ENCODE measurements around the gene SHROOM1.

SHROOM1 gene

GRCh38 chr5:132848270-132848669 is 17.8 kb upstream of the SHROOM1 start:
- no peak for DNase-seq (ENCODE audit: insufficient read length)
- no peak for FAIRE-seq
- TF ChIP-seq TAF1 (IDR thresholded peaks at IDR 0.05; ENCODE audit: borderline replicate concordance, low read depth, low read length) (no peak), POLR2A (IDR thresholded peaks at IDR 0.05; ENCODE audit: low read depth, low read length) (no peak), POLR2AphosphoS5 (IDR thresholded peaks at IDR 0.05; ENCODE audit: low read depth, low read length) (no peak)

- no peak for TF ChIP-seq POLR2A (IDR thresholded peaks at IDR 0.05; ENCODE audit: low read depth, low read length)
- no peak for TF ChIP-seq TAF1 (IDR thresholded peaks at IDR 0.05; ENCODE audit: borderline replicate concordance, low read depth, low read length)
- TF ChIP-seq POLR2AphosphoS5 (IDR thresholded peaks at IDR 0.05; ENCODE audit: low read depth, low read length), result no peak
- DNase-seq (ENCODE audit: insufficient read length) (no peak), FAIRE-seq (no peak)
These were observed 10.9 kb upstream of the SHROOM1 start for GRCh38 chr5:132841305-132841704.

GRCh38 chr5:132840896-132841295 is 10.4 kb upstream of the SHROOM1 start:
- TF ChIP-seq POLR2AphosphoS5 (IDR thresholded peaks at IDR 0.05; ENCODE audit: low read depth, low read length), result no peak
- FAIRE-seq (no peak), DNase-seq (ENCODE audit: insufficient read length) (no peak)

GRCh38 chr5:132840313-132840712 is 9.9 kb upstream of the SHROOM1 start:
- TF ChIP-seq TAF1 (IDR thresholded peaks at IDR 0.05; ENCODE audit: borderline replicate concordance, low read depth, low read length) (no peak), POLR2AphosphoS5 (IDR thresholded peaks at IDR 0.05; ENCODE audit: low read depth, low read length) (no peak), POLR2A (IDR thresholded peaks at IDR 0.05; ENCODE audit: low read depth, low read length) (no peak)
- DNase-seq (ENCODE audit: insufficient read length) (no peak), FAIRE-seq (no peak)

- FAIRE-seq (no peak), DNase-seq (ENCODE audit: insufficient read length) (no peak)
- TF ChIP-seq POLR2AphosphoS5 (IDR thresholded peaks at IDR 0.05; ENCODE audit: low read depth, low read length) (no peak), POLR2A (IDR thresholded peaks at IDR 0.05; ENCODE audit: low read depth, low read length) (no peak), TAF1 (IDR thresholded peaks at IDR 0.05; ENCODE audit: borderline replicate concordance, low read depth, low read length) (no peak)
These were observed 9.2 kb upstream of the SHROOM1 start for GRCh38 chr5:132839426-132840301.

GRCh38 chr5:132838516-132839282 is 8.3 kb upstream of the SHROOM1 start:
- TF ChIP-seq POLR2AphosphoS5 (IDR thresholded peaks at IDR 0.05; ENCODE audit: low read depth, low read length) (no peak), TAF1 (IDR thresholded peaks at IDR 0.05; ENCODE audit: borderline replicate concordance, low read depth, low read length) (no peak), POLR2A (IDR thresholded peaks at IDR 0.05; ENCODE audit: low read depth, low read length) (no peak)
- DNase-seq (ENCODE audit: insufficient read length), result no peak
- FAIRE-seq, result no peak

- no peak for DNase-seq (ENCODE audit: insufficient read length)
- TF ChIP-seq POLR2AphosphoS5 (IDR thresholded peaks at IDR 0.05; ENCODE audit: low read depth, low read length), result no peak
- TF ChIP-seq POLR2A (IDR thresholded peaks at IDR 0.05; ENCODE audit: low read depth, low read length), result no peak
- no peak for TF ChIP-seq TAF1 (IDR thresholded peaks at IDR 0.05; ENCODE audit: borderline replicate concordance, low read depth, low read length)
- FAIRE-seq, result no peak
These were observed 7.4 kb upstream of the SHROOM1 start for GRCh38 chr5:132837868-132838267.

GRCh38 chr5:132836852-132837251 is 6.4 kb upstream of the SHROOM1 start:
- TF ChIP-seq POLR2A (IDR thresholded peaks at IDR 0.05; ENCODE audit: low read depth, low read length), result no peak
- TF ChIP-seq POLR2AphosphoS5 (IDR thresholded peaks at IDR 0.05; ENCODE audit: low read depth, low read length), result no peak
- no peak for TF ChIP-seq TAF1 (IDR thresholded peaks at IDR 0.05; ENCODE audit: borderline replicate concordance, low read depth, low read length)
- DNase-seq (ENCODE audit: insufficient read length), result no peak
- FAIRE-seq, result no peak

GRCh38 chr5:132834057-132834456 is 3.6 kb upstream of the SHROOM1 start:
- FAIRE-seq (no peak), DNase-seq (ENCODE audit: insufficient read length) (no peak)
- TF ChIP-seq TAF1 (IDR thresholded peaks at IDR 0.05; ENCODE audit: borderline replicate concordance, low read depth, low read length), result no peak
- no peak for TF ChIP-seq POLR2AphosphoS5 (IDR thresholded peaks at IDR 0.05; ENCODE audit: low read depth, low read length)
- no peak for TF ChIP-seq POLR2A (IDR thresholded peaks at IDR 0.05; ENCODE audit: low read depth, low read length)

- FAIRE-seq, result no peak
- no peak for DNase-seq (ENCODE audit: insufficient read length)
- TF ChIP-seq POLR2A (IDR thresholded peaks at IDR 0.05; ENCODE audit: low read depth, low read length), result no peak
- no peak for TF ChIP-seq POLR2AphosphoS5 (IDR thresholded peaks at IDR 0.05; ENCODE audit: low read depth, low read length)
- TF ChIP-seq TAF1 (IDR thresholded peaks at IDR 0.05; ENCODE audit: borderline replicate concordance, low read depth, low read length), result no peak
These were observed 2.2 kb upstream of the SHROOM1 start for GRCh38 chr5:132832612-132833011.

GRCh38 chr5:132831095-132831860 is 831 bp upstream of the SHROOM1 start:
- no peak for DNase-seq (ENCODE audit: insufficient read length)
- no peak for TF ChIP-seq POLR2AphosphoS5 (IDR thresholded peaks at IDR 0.05; ENCODE audit: low read depth, low read length)
- no peak for FAIRE-seq
